ENCODE measurements around the gene UCHL5.
"Not testable (repeated sequence)": the region's sequence is repeated elsewhere in the genome, so short reads cannot be mapped to it uniquely, and the experiment has no call there.

The UCHL5 gene

GRCh38 chr1:193062698-193063463, 3.7 kb upstream of the UCHL5 start:
- DNase-seq = no peak

GRCh38 chr1:193060938-193061337, 1.8 kb upstream of the UCHL5 start:
- DNase-seq = no peak

- DNase-seq = no peak
Observed at GRCh38 chr1:193060406-193060805, 1.2 kb upstream of the UCHL5 start.

GRCh38 chr1:193060115-193060403, 899 bp upstream of the UCHL5 start:
- no peak for DNase-seq

- DNase-seq = no peak
Observed at GRCh38 chr1:193058529-193059281, 455 bp downstream of the UCHL5 start.

GRCh38 chr1:193054169-193054675, 4.9 kb downstream of the UCHL5 start:
- DNase-seq = no peak

- not testable (repeated sequence) for DNase-seq
Observed at GRCh38 chr1:193048913-193049312, 10.2 kb downstream of the UCHL5 start.

GRCh38 chr1:193042766-193043691, 16.1 kb downstream of the UCHL5 start:
- DNase-seq = no peak

- no peak for DNase-seq
Observed at GRCh38 chr1:193040011-193040410, 19.1 kb downstream of the UCHL5 start.

GRCh38 chr1:193036337-193037047, 22.7 kb downstream of the UCHL5 start:
- DNase-seq = no peak

- DNase-seq = no peak
Observed at GRCh38 chr1:193033610-193034009, 25.6 kb downstream of the UCHL5 start.

GRCh38 chr1:193032643-193033427, 26.3 kb downstream of the UCHL5 start:
- not testable (repeated sequence) for DNase-seq

GRCh38 chr1:193031431-193031830, 27.7 kb downstream of the UCHL5 start:
- no peak for DNase-seq

GRCh38 chr1:193030280-193030679, 28.9 kb downstream of the UCHL5 start:
- no peak for DNase-seq

GRCh38 chr1:193025218-193025617, 33.9 kb downstream of the UCHL5 start:
- no peak for DNase-seq

GRCh38 chr1:193019442-193020026, 39.6 kb downstream of the UCHL5 start:
- DNase-seq = no peak

- DNase-seq = no peak
Observed at GRCh38 chr1:193016788-193017187, 42.4 kb downstream of the UCHL5 start.

- no peak for DNase-seq
Observed at GRCh38 chr1:193014400-193014799, 44.8 kb downstream of the UCHL5 start.

GRCh38 chr1:193013707-193014106, 45.5 kb downstream of the UCHL5 start:
- DNase-seq = no peak

- no peak for DNase-seq
Observed at GRCh38 chr1:193013005-193013404, 46.2 kb downstream of the UCHL5 start.

- no peak for DNase-seq
Observed at GRCh38 chr1:193011406-193011805, 47.8 kb downstream of the UCHL5 start.
